ENCODE measurements around the gene CLP1.
A peak's percentile ranks its signal among the peaks of the same experiment; 100 is the strongest.

Gene CLP1

DNA sequence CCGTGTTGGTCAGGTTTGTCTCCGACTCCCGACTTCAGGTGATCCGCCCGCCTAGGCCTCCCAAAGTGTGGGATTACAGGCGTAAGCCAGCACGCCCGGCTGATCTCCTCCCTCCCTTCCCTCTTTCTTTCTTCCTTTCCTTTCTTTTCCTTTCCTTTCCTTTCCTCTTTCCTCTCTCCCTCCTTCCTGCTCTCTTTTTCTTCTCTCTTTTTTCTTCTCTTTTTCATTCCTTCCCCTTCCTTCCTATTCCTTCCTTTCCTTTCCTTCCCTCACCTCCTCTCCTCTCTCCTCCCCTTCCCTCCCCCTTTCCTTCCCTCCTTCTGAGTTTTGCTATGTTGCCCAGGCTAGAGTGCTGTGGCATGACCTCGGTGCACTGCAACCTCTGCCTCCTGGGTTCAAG is 6.4 kb downstream of the CLP1 start:
- H3K36me3 ChIP-seq (ENCODE audit: control insufficient read depth, low read length): peaks cover 42% of the 10 kb centered on the region
- peaks cover 32% of the 10 kb centered on the region for H3K79me2 ChIP-seq (ENCODE audit: control insufficient read depth, low read length)
- H3K9me2 ChIP-seq (replicated peaks; ENCODE audit: control insufficient read depth, low read length): no peaks in the 10 kb centered on the region
- H3K4me2 ChIP-seq (ENCODE audit: low read length): no peak overlapping the region
- no peak overlapping the region for H3K27ac ChIP-seq (ENCODE audit: low read depth, low read length)
- H3K27me3 ChIP-seq (ENCODE audit: control insufficient read depth, low read length): no peaks in the 10 kb centered on the region
- no peaks in the 10 kb centered on the region for H3K9me3 ChIP-seq (ENCODE audit: control insufficient read depth, insufficient read depth, low read length)
- H3K4me3 ChIP-seq (ENCODE audit: low read length): no peak overlapping the region
- H3K4me1 ChIP-seq (ENCODE audit: control insufficient read depth, low read length): peaks cover 8% of the 10 kb centered on the region
- no peak for TF ChIP-seq EZH2phosphoT487 (IDR thresholded peaks at IDR 0.05; ENCODE audit: borderline replicate concordance, low read length)
- TF ChIP-seq, protein P1, sequence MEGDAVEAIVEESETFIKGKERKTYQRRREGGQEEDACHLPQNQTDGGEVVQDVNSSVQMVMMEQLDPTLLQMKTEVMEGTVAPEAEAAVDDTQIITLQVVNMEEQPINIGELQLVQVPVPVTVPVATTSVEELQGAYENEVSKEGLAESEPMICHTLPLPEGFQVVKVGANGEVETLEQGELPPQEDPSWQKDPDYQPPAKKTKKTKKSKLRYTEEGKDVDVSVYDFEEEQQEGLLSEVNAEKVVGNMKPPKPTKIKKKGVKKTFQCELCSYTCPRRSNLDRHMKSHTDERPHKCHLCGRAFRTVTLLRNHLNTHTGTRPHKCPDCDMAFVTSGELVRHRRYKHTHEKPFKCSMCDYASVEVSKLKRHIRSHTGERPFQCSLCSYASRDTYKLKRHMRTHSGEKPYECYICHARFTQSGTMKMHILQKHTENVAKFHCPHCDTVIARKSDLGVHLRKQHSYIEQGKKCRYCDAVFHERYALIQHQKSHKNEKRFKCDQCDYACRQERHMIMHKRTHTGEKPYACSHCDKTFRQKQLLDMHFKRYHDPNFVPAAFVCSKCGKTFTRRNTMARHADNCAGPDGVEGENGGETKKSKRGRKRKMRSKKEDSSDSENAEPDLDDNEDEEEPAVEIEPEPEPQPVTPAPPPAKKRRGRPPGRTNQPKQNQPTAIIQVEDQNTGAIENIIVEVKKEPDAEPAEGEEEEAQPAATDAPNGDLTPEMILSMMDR (IDR thresholded peaks at IDR 0.05; ENCODE audit: low read depth, low read length, poor library complexity, severe bottlenecking): no peak
- peaks cover 4% of the 10 kb centered on the region for H4K20me1 ChIP-seq (ENCODE audit: control insufficient read depth, insufficient read depth, low read depth, low read length)
- peaks cover 5% of the 10 kb centered on the region; the same call in 1 of the 2 replicates for H3F3A ChIP-seq (ENCODE audit: control insufficient read depth, insufficient read depth)

DNA sequence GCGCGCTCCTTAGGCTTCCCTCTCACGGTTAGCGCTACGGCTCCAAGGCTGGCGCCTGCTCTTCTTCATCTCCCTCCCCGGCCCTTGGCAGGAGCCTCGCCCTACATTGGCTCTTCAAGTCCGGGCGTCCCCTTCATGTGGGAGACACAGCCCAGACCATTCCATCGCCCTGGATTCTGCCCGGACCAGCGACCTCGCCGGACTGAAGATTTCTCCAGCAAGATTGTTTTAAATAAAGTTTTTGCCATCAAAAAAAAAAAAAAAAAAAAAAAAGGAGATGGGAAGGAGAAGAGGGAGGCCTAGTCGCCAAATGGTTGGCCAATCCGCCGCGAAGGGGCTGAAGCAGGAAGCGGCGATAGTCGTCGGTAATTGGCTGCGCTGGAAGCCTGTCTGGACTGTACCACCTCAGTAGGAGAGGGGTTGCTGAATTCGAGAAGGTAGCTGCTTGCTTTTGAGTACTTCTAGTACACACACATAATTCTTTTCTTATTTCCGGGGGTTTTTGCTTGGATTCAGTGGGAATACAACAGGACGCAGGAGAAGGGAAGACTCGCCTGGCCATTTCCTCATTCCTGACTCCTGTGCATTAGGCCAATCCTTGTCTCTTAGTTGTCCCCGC is 9.7 kb downstream of the CLP1 start:
- H3K9me3 ChIP-seq (ENCODE audit: control insufficient read depth, insufficient read depth, low read length): no peaks in the 10 kb centered on the region
- H3K36me3 ChIP-seq (ENCODE audit: control insufficient read depth, low read length): peaks cover 38% of the 10 kb centered on the region
- peak overlapping the region; percentile 72 for H3K27ac ChIP-seq (ENCODE audit: low read depth, low read length)
- H3F3A ChIP-seq (ENCODE audit: control insufficient read depth, insufficient read depth): peaks cover 5% of the 10 kb centered on the region; the same call in 1 of the 2 replicates
- peak overlapping the region; percentile 84 for H3K4me3 ChIP-seq (ENCODE audit: low read length)
- no peaks in the 10 kb centered on the region for H3K9me2 ChIP-seq (replicated peaks; ENCODE audit: control insufficient read depth, low read length)
- peak overlapping the region; percentile 70 for H3K4me2 ChIP-seq (ENCODE audit: low read length)
- peaks cover 7% of the 10 kb centered on the region for H4K20me1 ChIP-seq (ENCODE audit: control insufficient read depth, insufficient read depth, low read depth, low read length)
- H3K4me1 ChIP-seq (ENCODE audit: control insufficient read depth, low read length): peaks cover 21% of the 10 kb centered on the region
- TF ChIP-seq, protein P1 (IDR thresholded peaks at IDR 0.05; ENCODE audit: low read depth, low read length, poor library complexity, severe bottlenecking): no peak
- no peak for TF ChIP-seq EZH2phosphoT487 (IDR thresholded peaks at IDR 0.05; ENCODE audit: borderline replicate concordance, low read length)
- no peaks in the 10 kb centered on the region for H3K27me3 ChIP-seq (ENCODE audit: control insufficient read depth, low read length)
- H3K79me2 ChIP-seq (ENCODE audit: control insufficient read depth, low read length): peaks cover 45% of the 10 kb centered on the region

DNA sequence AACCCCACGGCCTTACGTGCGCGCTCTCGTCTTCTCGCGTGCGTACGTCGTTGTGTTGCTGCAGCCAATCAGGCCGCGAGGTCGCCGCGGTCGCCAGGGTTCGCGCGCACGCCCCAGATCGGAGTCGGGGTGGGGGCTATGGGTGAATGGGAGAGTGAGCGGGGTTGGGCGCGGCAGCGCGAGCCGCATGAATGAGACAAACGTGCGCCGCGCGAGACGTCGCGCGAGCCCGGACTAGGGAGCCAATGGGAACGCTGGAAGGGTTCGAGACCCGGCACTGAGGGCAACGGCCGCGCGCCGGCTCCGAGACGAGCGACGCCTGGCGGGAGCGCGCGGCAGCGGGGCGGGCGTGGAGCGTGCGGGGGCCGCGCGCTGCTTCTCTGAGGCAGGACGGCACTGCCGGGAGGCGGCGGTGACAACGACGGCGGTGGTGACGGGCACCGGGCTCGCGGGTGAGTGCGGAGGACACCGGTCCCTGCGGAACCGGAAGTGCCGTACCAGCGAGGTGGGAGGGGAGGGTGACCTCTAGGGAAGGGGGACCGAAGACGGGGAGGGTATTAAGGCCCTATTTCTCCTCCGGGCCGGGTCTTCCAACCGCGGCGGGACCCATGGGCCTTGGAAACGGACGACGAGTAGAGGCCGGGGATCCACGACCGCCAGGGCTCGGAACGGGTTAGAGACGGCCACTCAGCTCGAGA is 10.3 kb downstream of the CLP1 start, which contains the start of gene ZDHHC5:
ZDHHC5 (plus strand) TSS at position 379 of the 698 bp plus-strand sequence. CDS start 4,977 bp downstream, outside the sequence.
- Histone ChIP-seq H3K27ac (ENCODE audit: low read depth, low read length) (peak within 1 kb of the TSS; percentile 72), H3F3A (ENCODE audit: control insufficient read depth, insufficient read depth) (no peaks in the 10 kb centered on the region), H3K36me3 (ENCODE audit: control insufficient read depth, low read length) (peaks cover 38% of the 10 kb centered on the region), H3K27me3 (ENCODE audit: control insufficient read depth, low read length) (no peaks in the 10 kb centered on the region), H3K79me2 (ENCODE audit: control insufficient read depth, low read length) (peaks cover 49% of the 10 kb centered on the region), H3K9me3 (ENCODE audit: control insufficient read depth, insufficient read depth, low read length) (no peaks in the 10 kb centered on the region), H3K4me2 (ENCODE audit: low read length) (peak within 1 kb of the TSS; percentile 71), H4K20me1 (ENCODE audit: control insufficient read depth, insufficient read depth, low read depth, low read length) (peaks cover 7% of the 10 kb centered on the region; the same call in 1 of the 2 replicates), H3K4me3 (ENCODE audit: low read length) (peak within 1 kb of the TSS; percentile 84), H3K4me1 (ENCODE audit: control insufficient read depth, low read length) (peaks cover 21% of the 10 kb centered on the region), H3K9me2 (replicated peaks; ENCODE audit: control insufficient read depth, low read length) (no peaks in the 10 kb centered on the region)
- no peak for TF ChIP-seq EZH2phosphoT487 (IDR thresholded peaks at IDR 0.05; ENCODE audit: borderline replicate concordance, low read length)
- TF ChIP-seq, protein P1 (IDR thresholded peaks at IDR 0.05; ENCODE audit: low read depth, low read length, poor library complexity, severe bottlenecking): peak; percentile 46

Data from DOHH2 (cell line).